ENCODE measurements around the gene JCAD. TPM values are rescaled to one million over a fixed set of nuclear protein-coding genes. Genes with fewer than 3 reads are reported as not detected.

JCAD gene
- total and polyA plus RNA-seq, 12 donors, result 10.5 to 53.5 (median 22.2) TPM

- no peak for DNase-seq
- intact Hi-C loops (cut with DNase I), result no loop called here
- no peaks in the 10 kb centered on the region for H3K27me3 ChIP-seq
- H3K9me3 ChIP-seq (replicated peaks in 1 of 3), result no peaks in the 10 kb centered on the region
- peak overlapping the region in 1 of 5 donors; percentile 42 for H3K27ac ChIP-seq
- TF ChIP-seq CTCF (IDR thresholded peaks at IDR 0.05) (no peak), POLR2A (IDR thresholded peaks at IDR 0.05) (no peak)
- no peak overlapping the region for H3K4me3 ChIP-seq
- H3K4me1 ChIP-seq (replicated peaks in 1 of 2), result peaks cover 3 to 10% of the 10 kb centered on the region in 2 donors
- WGBS, 4 donors, result 50 to 63% (median 60%) methylated on average over 3 of the region's 3 CpGs
- H3K36me3 ChIP-seq (replicated peaks in 1 of 2), result no peaks in the 10 kb centered on the region
These were observed 4.1 kb downstream of the JCAD start for GRCh38 chr10:30055226-30055662.

- WGBS, 4 donors, result 64 to 75% (median 74%) methylated on average over 6 of the region's 6 CpGs
- H3K4me3 ChIP-seq, result no peak overlapping the region
- no peaks in the 10 kb centered on the region for H3K9me3 ChIP-seq (replicated peaks in 1 of 3)
- peaks cover 0 to 12% of the 10 kb centered on the region in 2 donors for H3K4me1 ChIP-seq (replicated peaks in 1 of 2)
- H3K27ac ChIP-seq, result no peak overlapping the region
- intact Hi-C loops (cut with DNase I), result no loop called here
- no peak for TF ChIP-seq CTCF (IDR thresholded peaks at IDR 0.05)
- TF ChIP-seq POLR2A (IDR thresholded peaks at IDR 0.05), result no peak
- H3K27me3 ChIP-seq, result no peaks in the 10 kb centered on the region
- H3K36me3 ChIP-seq (replicated peaks in 1 of 2), result peaks cover 0 to 4% of the 10 kb centered on the region in 2 donors
- no peak for DNase-seq
These were observed 7.3 kb downstream of the JCAD start for GRCh38 chr10:30052062-30052461.

GRCh38 chr10:30051220-30051619, 8.2 kb downstream of the JCAD start:
- Histone ChIP-seq H3K36me3 (replicated peaks in 1 of 2) (peaks cover 0 to 13% of the 10 kb centered on the region in 2 donors), H3K4me3 (no peak overlapping the region), H3K27ac (no peak overlapping the region), H3K9me3 (replicated peaks in 1 of 3) (no peaks in the 10 kb centered on the region), H3K27me3 (no peaks in the 10 kb centered on the region), H3K4me1 (replicated peaks in 1 of 2) (peaks cover 0 to 12% of the 10 kb centered on the region in 2 donors)
- no peak for DNase-seq
- no peak for TF ChIP-seq POLR2A (IDR thresholded peaks at IDR 0.05)
- TF ChIP-seq CTCF (IDR thresholded peaks at IDR 0.05), result no peak
- WGBS, 4 donors, result 60 to 76% (median 69%) methylated on average over 8 of the region's 8 CpGs
- intact Hi-C loops (cut with DNase I), result no loop called here

GRCh38 chr10:30050411-30050810, 9.0 kb downstream of the JCAD start:
- H3K4me1 ChIP-seq (replicated peaks in 1 of 2), result peaks cover 0 to 14% of the 10 kb centered on the region in 2 donors
- WGBS, 4 donors, result 48 to 71% (median 66%) methylated on average over 3 of the region's 3 CpGs
- H3K36me3 ChIP-seq (replicated peaks in 1 of 2), result peaks cover 0 to 19% of the 10 kb centered on the region in 2 donors
- TF ChIP-seq POLR2A (IDR thresholded peaks at IDR 0.05) (no peak), CTCF (IDR thresholded peaks at IDR 0.05) (no peak)
- H3K4me3 ChIP-seq, result no peak overlapping the region
- intact Hi-C loops (cut with DNase I), result no loop called here
- DNase-seq, result no peak
- no peak overlapping the region for H3K27ac ChIP-seq
- H3K9me3 ChIP-seq (replicated peaks in 1 of 3), result no peaks in the 10 kb centered on the region
- no peaks in the 10 kb centered on the region for H3K27me3 ChIP-seq

All from adrenal gland (tissue), 12 donors.